H4 (cell line): ENCODE measurements around the gene QRFPR. TPM values are rescaled to one million over a fixed set of nuclear protein-coding genes. Genes with fewer than 3 reads are reported as not detected.
"Not testable (repeated sequence)": the region's sequence is repeated elsewhere in the genome, so short reads cannot be mapped to it uniquely, and the experiment has no call there.

Source experiments
- DNase-seq: peaks from one replicate; pipeline ENCODE4 v3.0.0-alpha.2; 2015; ENCODE audit warnings: low spot score
- total RNA-seq: library from RNA; depleted of rRNA; stranded (reverse); fragments of >200 nt; shearing (Covaris generic); gene quantifications from 2 replicates; pipeline ENCODE4 v1.2.3, GENCODE V29; 2014; rRNA removed

The QRFPR gene
- 0.78 and 0.91 TPM in 2 replicates for total RNA-seq

GRCh38 chr4:121380776-121381462, at the start of gene QRFPR:
Gene QRFPR (minus strand): TSS chr4:121381018. CDS start chr4:121380647, 371 bp downstream.
- DNase-seq, result no peak

GRCh38 chr4:121428721-121429120, 47.9 kb upstream of the QRFPR start:
- DNase-seq, result peak; percentile 25

GRCh38 chr4:121421594-121421993, 40.8 kb upstream of the QRFPR start:
- DNase-seq, result no peak

- DNase-seq, result no peak
Observed at GRCh38 chr4:121411151-121411744, 30.4 kb upstream of the QRFPR start.

GRCh38 chr4:121408567-121408966, 27.7 kb upstream of the QRFPR start:
- not testable (repeated sequence) for DNase-seq

GRCh38 chr4:121400632-121401031, 19.8 kb upstream of the QRFPR start:
- no peak for DNase-seq

GRCh38 chr4:121397941-121398601, 17.3 kb upstream of the QRFPR start:
- DNase-seq, result no peak

- no peak for DNase-seq
Observed at GRCh38 chr4:121397434-121397833, 16.6 kb upstream of the QRFPR start.

GRCh38 chr4:121392426-121393086, 11.7 kb upstream of the QRFPR start:
- DNase-seq, result no peak

- no peak for DNase-seq
Observed at GRCh38 chr4:121390335-121390734, 9.5 kb upstream of the QRFPR start.

GRCh38 chr4:121379276-121379675, 1.5 kb downstream of the QRFPR start:
- no peak for DNase-seq

- no peak for DNase-seq
Observed at GRCh38 chr4:121377076-121377475, 3.7 kb downstream of the QRFPR start.

GRCh38 chr4:121376556-121376955, 4.3 kb downstream of the QRFPR start:
- no peak for DNase-seq

- no peak for DNase-seq
Observed at GRCh38 chr4:121376097-121376496, 4.7 kb downstream of the QRFPR start.

- peak; percentile 25 for DNase-seq
Observed at GRCh38 chr4:121375262-121375661, 5.6 kb downstream of the QRFPR start.

- no peak for DNase-seq
Observed at GRCh38 chr4:121373841-121374240, 7.0 kb downstream of the QRFPR start.

GRCh38 chr4:121370729-121371325, 10.0 kb downstream of the QRFPR start:
- no peak for DNase-seq

GRCh38 chr4:121360495-121360894, 20.3 kb downstream of the QRFPR start:
- no peak for DNase-seq

GRCh38 chr4:121358473-121358872, 22.3 kb downstream of the QRFPR start:
- DNase-seq, result peak; percentile 71

- peak; percentile 38 for DNase-seq
Observed at GRCh38 chr4:121353213-121353612, 27.6 kb downstream of the QRFPR start.

GRCh38 chr4:121344098-121344497, 36.7 kb downstream of the QRFPR start:
- no peak for DNase-seq

- DNase-seq, result no peak
Observed at GRCh38 chr4:121340247-121340646, 40.6 kb downstream of the QRFPR start.
